Hepatocyte (in vitro differentiated cells): ENCODE results near the gene CCNK. TPM values are rescaled to one million over a fixed set of nuclear protein-coding genes. Genes with fewer than 3 reads are reported as not detected.

ENCODE experiments used
- DNase-seq: peaks from one replicate; pipeline ENCODE4 v3.0.0-alpha.2; 2016; ENCODE audit warnings: low spot score
- H2AFZ ChIP-seq: fragments of 200-600 bp; sonication (generic); 2 replicates; pipeline ENCODE4 v1.6.0; 2016; ENCODE audit warnings: antibody characterized with exemption, mild to moderate bottlenecking
- H3K27ac ChIP-seq: fragments of 200-600 bp; sonication (generic); 2 replicates; pipeline ENCODE4 v1.5.1; 2016; ENCODE audit warnings: mild to moderate bottlenecking
- H3K27me3 ChIP-seq: fragments of 200-600 bp; sonication (generic); 2 replicates; pipeline ENCODE4 v1.6.1; 2016
- H3K36me3 ChIP-seq: fragments of 200-600 bp; sonication (generic); replicated peaks from 2 replicates; pipeline ENCODE4 v1.5.1; 2016; ENCODE audit warnings: low read depth; ENCODE audit not compliant: insufficient read depth
- H3K4me1 ChIP-seq: fragments of 200-600 bp; sonication (generic); 2 replicates; pipeline ENCODE4 v1.5.1; 2016; ENCODE audit warnings: mild to moderate bottlenecking, moderate library complexity; ENCODE audit not compliant: insufficient read depth
- H3K4me2 ChIP-seq: fragments of 200-600 bp; sonication (generic); 2 replicates; pipeline ENCODE4 v1.6.0; 2016
- H3K4me3 ChIP-seq: fragments of 200-600 bp; sonication (generic); 2 replicates; pipeline ENCODE4 v1.5.1; 2016; ENCODE audit warnings: mild to moderate bottlenecking
- H3K79me2 ChIP-seq: fragments of 200-600 bp; sonication (generic); 2 replicates; pipeline ENCODE4 v1.6.0; 2017; ENCODE audit warnings: mild to moderate bottlenecking
- H3K9me2 ChIP-seq: fragments of 200-600 bp; sonication (generic); replicated peaks from 2 replicates; pipeline ENCODE4 v1.6.0; 2017; ENCODE audit warnings: mild to moderate bottlenecking; ENCODE audit not compliant: insufficient read depth
- H3K9me3 ChIP-seq: fragments of 200-600 bp; sonication (generic); 2 replicates; pipeline ENCODE4 v1.5.1; 2016; ENCODE audit warnings: low read depth, mild to moderate bottlenecking
- H4K20me1 ChIP-seq: fragments of 200-600 bp; sonication (generic); 2 replicates; pipeline ENCODE4 v1.6.0; 2016; ENCODE audit warnings: mild to moderate bottlenecking; ENCODE audit not compliant: insufficient read depth, poor library complexity, severe bottlenecking
- EZH2 ChIP-seq: fragments of 200-600 bp; sonication (generic); IDR thresholded peaks from 2 replicates; pipeline ENCODE4 v1.6.1; 2016; ENCODE audit warnings: antibody characterized with exemption, mild to moderate bottlenecking, borderline replicate concordance
- EZH2phosphoT487 ChIP-seq: fragments of 200-600 bp; sonication (generic); IDR thresholded peaks from one replicate; pipeline ENCODE4 v1.6.1; 2018; ENCODE audit warnings: antibody characterized with exemption, mild to moderate bottlenecking, low read depth, moderate library complexity; ENCODE audit not compliant: unreplicated experiment, severe bottlenecking
- WGBS: methylation state at CpG from one replicate; pipeline ENCODE4 v1.1.6; 2016; ENCODE audit warnings: low lambda C conversion rate; ENCODE audit errors: missing lambda C conversion rate; 5-methylcytosine and 5-hydroxymethylcytosine counted together
- polyA plus RNA-seq: library from polyadenylated mRNA; unstranded; fragments of >200 nt; fragmentation: Nextera tagmentation; extraction: Ambion mirVana; gene quantifications from 2 replicates; pipeline ENCODE4 v1.2.1, GENCODE V29; 2016
- total RNA-seq: library from RNA; depleted of rRNA; stranded (reverse); fragments of >200 nt; gene quantifications from 2 replicates; pipeline ENCODE4 v1.2.3, GENCODE V29; 2014
- TF ChIP-seq, protein P1 (sequence below): fragments of 200-600 bp; sonication (generic); IDR thresholded peaks from 2 replicates; pipeline ENCODE4 v1.5.1; 2016; ENCODE audit warnings: antibody characterized with exemption, mild to moderate bottlenecking; ENCODE audit not compliant: poor library complexity

Gene CCNK
- total and polyA plus RNA-seq, 2 experiments from 2014 or later: 11.1 to 15.6 TPM

- Histone ChIP-seq H3K79me2 (peaks cover 26% of the 10 kb centered on the region), H3K27me3 (no peaks in the 10 kb centered on the region), H3K36me3 (no peaks in the 10 kb centered on the region), H3K9me2 (no peaks in the 10 kb centered on the region), H2AFZ (no peak overlapping the region), H3K4me2 (no peak overlapping the region), H3K4me1 (peaks cover 4% of the 10 kb centered on the region), H3K4me3 (no peak overlapping the region), H4K20me1 (peaks cover 20% of the 10 kb centered on the region), H3K9me3 (no peaks in the 10 kb centered on the region), H3K27ac (no peak overlapping the region)
- TF ChIP-seq EZH2phosphoT487 (no peak), EZH2 (no peak)
- TF ChIP-seq, protein P1, sequence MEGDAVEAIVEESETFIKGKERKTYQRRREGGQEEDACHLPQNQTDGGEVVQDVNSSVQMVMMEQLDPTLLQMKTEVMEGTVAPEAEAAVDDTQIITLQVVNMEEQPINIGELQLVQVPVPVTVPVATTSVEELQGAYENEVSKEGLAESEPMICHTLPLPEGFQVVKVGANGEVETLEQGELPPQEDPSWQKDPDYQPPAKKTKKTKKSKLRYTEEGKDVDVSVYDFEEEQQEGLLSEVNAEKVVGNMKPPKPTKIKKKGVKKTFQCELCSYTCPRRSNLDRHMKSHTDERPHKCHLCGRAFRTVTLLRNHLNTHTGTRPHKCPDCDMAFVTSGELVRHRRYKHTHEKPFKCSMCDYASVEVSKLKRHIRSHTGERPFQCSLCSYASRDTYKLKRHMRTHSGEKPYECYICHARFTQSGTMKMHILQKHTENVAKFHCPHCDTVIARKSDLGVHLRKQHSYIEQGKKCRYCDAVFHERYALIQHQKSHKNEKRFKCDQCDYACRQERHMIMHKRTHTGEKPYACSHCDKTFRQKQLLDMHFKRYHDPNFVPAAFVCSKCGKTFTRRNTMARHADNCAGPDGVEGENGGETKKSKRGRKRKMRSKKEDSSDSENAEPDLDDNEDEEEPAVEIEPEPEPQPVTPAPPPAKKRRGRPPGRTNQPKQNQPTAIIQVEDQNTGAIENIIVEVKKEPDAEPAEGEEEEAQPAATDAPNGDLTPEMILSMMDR: no peak
- 94% methylated on average over 18 of the region's 20 CpGs for WGBS
- DNase-seq: peak; percentile 4
Observed at GRCh38 chr14:99514552-99515300, 33.5 kb downstream of the CCNK start.

- H3K4me3 ChIP-seq: no peak overlapping the region
- H3K36me3 ChIP-seq: no peaks in the 10 kb centered on the region
- H3K27ac ChIP-seq: no peak overlapping the region
- H3K4me1 ChIP-seq: peaks cover 4% of the 10 kb centered on the region
- TF ChIP-seq, protein P1: no peak
- TF ChIP-seq EZH2 (no peak), EZH2phosphoT487 (no peak)
- no peaks in the 10 kb centered on the region for H3K9me2 ChIP-seq
- H3K79me2 ChIP-seq: peaks cover 29% of the 10 kb centered on the region
- no peak overlapping the region for H2AFZ ChIP-seq
- no peaks in the 10 kb centered on the region for H3K9me3 ChIP-seq
- H4K20me1 ChIP-seq: peaks cover 20% of the 10 kb centered on the region
- H3K27me3 ChIP-seq: no peaks in the 10 kb centered on the region
- DNase-seq: peak; percentile 3
- WGBS: 93% methylated on average over 26 of the region's 27 CpGs
- no peak overlapping the region for H3K4me2 ChIP-seq
Observed at GRCh38 chr14:99515301-99516155, 34.3 kb downstream of the CCNK start.

DNA sequence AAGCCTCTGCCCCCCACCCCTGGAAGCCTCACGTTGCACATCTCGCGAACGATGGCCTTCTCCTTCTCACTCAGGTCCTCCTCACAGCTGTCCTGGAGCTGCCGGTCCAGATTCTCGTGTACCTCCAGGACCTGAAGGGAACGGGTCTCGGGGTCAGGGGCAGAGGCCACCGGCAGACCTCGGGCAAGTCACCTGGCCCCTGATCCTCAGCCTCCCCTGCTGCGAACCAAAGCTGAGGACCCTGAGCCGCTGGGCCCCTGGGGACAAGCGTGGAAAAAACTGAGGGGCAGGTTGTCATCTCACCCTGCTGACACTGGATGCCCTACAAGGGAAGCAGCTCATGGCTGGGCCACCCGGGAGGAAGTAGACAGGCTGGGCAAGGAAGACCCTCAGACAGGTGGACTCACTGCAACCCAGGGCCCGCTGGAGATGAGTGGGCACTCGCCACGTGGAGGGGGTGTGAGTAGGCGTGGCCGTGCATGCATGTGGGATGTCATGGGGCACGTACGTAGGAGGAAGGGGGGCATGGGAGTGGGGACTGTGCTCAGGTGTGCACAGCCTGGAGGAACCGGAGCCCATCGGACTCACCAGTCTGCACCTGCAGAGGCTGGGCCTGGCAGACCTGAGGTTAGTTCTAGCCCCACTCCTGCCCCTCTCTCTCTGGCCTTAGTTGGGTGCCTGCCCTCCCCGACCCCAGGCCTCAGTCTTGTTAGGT lies 35.1 kb downstream of the CCNK start:
- Histone ChIP-seq H3K4me3 (no peak overlapping the region), H3K27me3 (no peaks in the 10 kb centered on the region), H4K20me1 (peaks cover 22% of the 10 kb centered on the region), H3K4me1 (peaks cover 4% of the 10 kb centered on the region), H3K9me2 (no peaks in the 10 kb centered on the region), H3K27ac (no peak overlapping the region), H2AFZ (no peak overlapping the region), H3K9me3 (no peaks in the 10 kb centered on the region), H3K79me2 (peaks cover 33% of the 10 kb centered on the region), H3K4me2 (no peak overlapping the region), H3K36me3 (no peaks in the 10 kb centered on the region)
- 93% methylated on average over 21 of the region's 24 CpGs for WGBS
- TF ChIP-seq, protein P1: no peak
- TF ChIP-seq EZH2 (no peak), EZH2phosphoT487 (no peak)
- peak; percentile 4 for DNase-seq
